ENCODE measurements around the gene RTBDN. TPM values are rescaled to one million over a fixed set of nuclear protein-coding genes. Genes with fewer than 3 reads are reported as not detected.

RTBDN gene
- polyA plus RNA-seq, 1 of the 3 experiments (the other 2 are of a cell fraction): 0.72 TPM

DNA sequence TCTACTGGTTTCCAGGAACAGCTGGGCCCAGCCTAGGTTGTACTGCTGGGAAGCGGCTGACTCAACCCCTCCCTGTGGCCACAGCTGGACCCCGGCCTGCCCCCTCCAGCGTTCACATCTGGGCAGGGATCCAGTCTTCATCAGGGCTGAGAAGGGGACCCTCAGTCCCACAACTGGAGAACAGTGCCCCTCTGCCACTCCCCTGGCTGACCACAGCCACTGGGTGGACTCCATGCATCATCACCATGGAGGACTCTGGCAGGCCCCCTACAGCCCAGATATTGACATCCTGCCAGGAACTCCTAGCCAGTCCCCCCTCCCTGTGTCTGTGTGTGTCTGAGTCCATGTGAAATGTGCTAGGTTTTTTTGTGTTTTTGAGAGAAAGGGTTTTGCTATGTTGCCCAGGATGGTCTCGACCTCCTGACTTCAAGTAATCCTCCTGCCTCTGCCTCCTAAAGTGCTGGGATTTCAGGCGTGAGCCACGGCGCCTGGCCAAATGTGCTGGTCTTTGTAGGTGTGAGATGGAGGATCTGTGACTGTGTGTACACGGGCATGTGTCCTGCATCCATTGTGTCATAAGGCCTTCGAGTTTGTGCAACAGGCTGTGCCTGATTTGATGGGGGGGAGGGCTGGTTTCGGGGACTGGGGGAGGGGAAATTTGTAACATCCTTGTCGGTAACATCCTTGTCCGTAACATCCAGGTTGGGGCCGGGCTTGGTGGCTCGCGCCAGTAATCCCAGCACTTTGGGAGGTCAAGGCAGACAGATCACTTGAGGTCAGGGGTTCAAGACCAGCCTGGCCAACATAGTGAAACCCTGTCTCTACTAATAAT lies 55.0 kb downstream of the RTBDN start:
- H3K36me3 ChIP-seq (replicated peaks in 1 of 2; ENCODE audit: control insufficient read depth in 1 of 2, insufficient read depth in 2 of 2, low read length in 1 of 2): no peaks in the 10 kb centered on the region
- 67% methylated on average over 12 of the region's 15 CpGs for WGBS (ENCODE audit: low lambda C conversion rate)
- peak overlapping the region; percentile 80; the same call in 1 of the 2 replicates for H2AFZ ChIP-seq (ENCODE audit: low read depth)
- H3K9me2 ChIP-seq: no peaks in the 10 kb centered on the region
- H3F3A ChIP-seq (replicated peaks; ENCODE audit: insufficient read depth): peaks cover 40% of the 10 kb centered on the region
- POLR2A ChIA-PET: interaction anchor here (1.2 to 3.5 kb wide), 3 partner anchors 10 to 16 kb away, joined by 4 to 88 read pairs (median 22); partner anchors contain the start of gene JUNB
- DNase-seq: peak; percentile 76
- peak overlapping the region in 1 of 2 experiments; percentile 52; a peak in 1 of 4 replicates for H3K4me3 ChIP-seq (ENCODE audit: low read depth in 2 of 2, low read length in 1 of 2)
- peak overlapping the region; percentile 91; the same call in 1 of the 2 replicates for H3K4me2 ChIP-seq
- no peaks in the 10 kb centered on the region for H3K9me3 ChIP-seq
- H3K27ac ChIP-seq (ENCODE audit: low read depth in 2 of 2, low read length in 1 of 2): peak overlapping the region; percentile 90 to 98
- H3K79me2 ChIP-seq (ENCODE audit: insufficient read depth): no peaks in the 10 kb centered on the region
- H4K20me1 ChIP-seq (ENCODE audit: insufficient read depth): no peaks in the 10 kb centered on the region
- CTCF ChIA-PET: interaction anchor here (1.2 to 12.1 kb wide), 8 partner anchors 9 to 68 kb away, joined by 3 to 447 read pairs (median 22); partner anchors contain the start of genes JUNB, MAST1, PRDX2 and RNASEH2A
- H3K27me3 ChIP-seq (ENCODE audit: insufficient read depth): no peaks in the 10 kb centered on the region
- peak overlapping the region; percentile 51; the same call in 1 of the 2 replicates for H3K9ac ChIP-seq
- TF ChIP-seq MXI1 (IDR thresholded peaks at IDR 0.05; ENCODE audit: low read depth, low read length): no peak
- no peak for TF ChIP-seq GATA2 (CRISPR knock-in tag; IDR thresholded peaks at IDR 0.05)
- no peak for TF ChIP-seq FOXM1 (IDR thresholded peaks at IDR 0.05; ENCODE audit: low read depth)
- TF ChIP-seq, protein P1, sequence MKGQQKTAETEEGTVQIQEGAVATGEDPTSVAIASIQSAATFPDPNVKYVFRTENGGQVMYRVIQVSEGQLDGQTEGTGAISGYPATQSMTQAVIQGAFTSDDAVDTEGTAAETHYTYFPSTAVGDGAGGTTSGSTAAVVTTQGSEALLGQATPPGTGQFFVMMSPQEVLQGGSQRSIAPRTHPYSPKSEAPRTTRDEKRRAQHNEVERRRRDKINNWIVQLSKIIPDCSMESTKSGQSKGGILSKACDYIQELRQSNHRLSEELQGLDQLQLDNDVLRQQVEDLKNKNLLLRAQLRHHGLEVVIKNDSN (IDR thresholded peaks at IDR 0.05; ENCODE audit: borderline replicate concordance, low read depth): no peak
- TF ChIP-seq, protein P2, sequence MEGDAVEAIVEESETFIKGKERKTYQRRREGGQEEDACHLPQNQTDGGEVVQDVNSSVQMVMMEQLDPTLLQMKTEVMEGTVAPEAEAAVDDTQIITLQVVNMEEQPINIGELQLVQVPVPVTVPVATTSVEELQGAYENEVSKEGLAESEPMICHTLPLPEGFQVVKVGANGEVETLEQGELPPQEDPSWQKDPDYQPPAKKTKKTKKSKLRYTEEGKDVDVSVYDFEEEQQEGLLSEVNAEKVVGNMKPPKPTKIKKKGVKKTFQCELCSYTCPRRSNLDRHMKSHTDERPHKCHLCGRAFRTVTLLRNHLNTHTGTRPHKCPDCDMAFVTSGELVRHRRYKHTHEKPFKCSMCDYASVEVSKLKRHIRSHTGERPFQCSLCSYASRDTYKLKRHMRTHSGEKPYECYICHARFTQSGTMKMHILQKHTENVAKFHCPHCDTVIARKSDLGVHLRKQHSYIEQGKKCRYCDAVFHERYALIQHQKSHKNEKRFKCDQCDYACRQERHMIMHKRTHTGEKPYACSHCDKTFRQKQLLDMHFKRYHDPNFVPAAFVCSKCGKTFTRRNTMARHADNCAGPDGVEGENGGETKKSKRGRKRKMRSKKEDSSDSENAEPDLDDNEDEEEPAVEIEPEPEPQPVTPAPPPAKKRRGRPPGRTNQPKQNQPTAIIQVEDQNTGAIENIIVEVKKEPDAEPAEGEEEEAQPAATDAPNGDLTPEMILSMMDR (IDR thresholded peaks at IDR 0.05): peak; percentile 21; the same call in 1 of the 2 replicates
- TF ChIP-seq CHD2 (IDR thresholded peaks at IDR 0.05; ENCODE audit: low read length, partially characterized antibody): peak; percentile 8
- peak; percentile 40 for TF ChIP-seq RAD21 (IDR thresholded peaks at IDR 0.05; ENCODE audit: low read length)
- no peak for TF ChIP-seq RFX5 (IDR thresholded peaks at IDR 0.05; ENCODE audit: low read length)
- peak; percentile 56; the same call in 1 of the 2 replicates for TF ChIP-seq NFIC (IDR thresholded peaks at IDR 0.05; ENCODE audit: borderline replicate concordance)
- peaks cover 29 to 51% of the 10 kb centered on the region in 2 experiments; a peak in 3 of 4 replicates for H3K4me1 ChIP-seq (ENCODE audit: control insufficient read depth in 1 of 2, insufficient read depth in 2 of 2, low read depth in 1 of 2, low read length in 1 of 2)

DNA sequence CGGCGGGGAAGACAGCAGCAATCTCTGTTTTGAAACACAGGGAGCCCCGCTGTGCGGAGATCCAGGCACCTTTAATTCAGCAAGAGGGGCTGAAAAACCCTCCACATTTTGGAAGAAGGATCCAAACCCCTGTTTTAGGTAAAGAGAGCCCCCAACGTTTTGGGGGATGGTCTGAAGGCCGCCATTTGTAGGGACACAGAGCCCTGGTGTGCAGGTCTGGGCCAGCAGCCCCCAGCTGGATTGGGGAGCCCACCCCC lies 55.5 kb downstream of the RTBDN start:
- H3K27ac ChIP-seq (ENCODE audit: low read depth in 2 of 2, low read length in 1 of 2): peak overlapping the region; percentile 90 to 98
- H3K4me2 ChIP-seq: peak overlapping the region; percentile 91
- DNase-seq: no peak
- WGBS (ENCODE audit: low lambda C conversion rate): 44% methylated on average over 6 of the region's 6 CpGs
- H3K4me1 ChIP-seq (ENCODE audit: control insufficient read depth in 1 of 2, insufficient read depth in 2 of 2, low read depth in 1 of 2, low read length in 1 of 2): peaks cover 31 to 45% of the 10 kb centered on the region in 2 experiments; a peak in 3 of 4 replicates
- POLR2A ChIA-PET: interaction anchor here (1.0 to 3.5 kb wide), 5 partner anchors 9 to 22 kb away, joined by 3 to 88 read pairs (median 5); partner anchors contain the start of gene JUNB
- peak overlapping the region; percentile 80 for H2AFZ ChIP-seq (ENCODE audit: low read depth)
- no peaks in the 10 kb centered on the region for H3K36me3 ChIP-seq (replicated peaks in 1 of 2; ENCODE audit: control insufficient read depth in 1 of 2, insufficient read depth in 2 of 2, low read length in 1 of 2)
- H3K9me2 ChIP-seq: no peaks in the 10 kb centered on the region
- CTCF ChIA-PET: interaction anchor here (1.0 to 12.1 kb wide), 15 partner anchors 9 to 313 kb away, joined by 3 to 447 read pairs (median 8); partner anchors contain the start of genes JUNB, MAST1, PRDX2 and RNASEH2A
- H3K9ac ChIP-seq: peak overlapping the region; percentile 51; the same call in 1 of the 2 replicates
- H3K9me3 ChIP-seq: no peaks in the 10 kb centered on the region
- H3K79me2 ChIP-seq (ENCODE audit: insufficient read depth): no peaks in the 10 kb centered on the region
- H4K20me1 ChIP-seq (ENCODE audit: insufficient read depth): no peaks in the 10 kb centered on the region
- no peaks in the 10 kb centered on the region for H3K27me3 ChIP-seq (ENCODE audit: insufficient read depth)
- H3F3A ChIP-seq (replicated peaks; ENCODE audit: insufficient read depth): peaks cover 39% of the 10 kb centered on the region
- H3K4me3 ChIP-seq (ENCODE audit: low read depth in 2 of 2, low read length in 1 of 2): peak overlapping the region in 1 of 2 experiments; percentile 52; a peak in 2 of 4 replicates
- TF ChIP-seq SIN3A (IDR thresholded peaks at IDR 0.05; ENCODE audit: borderline replicate concordance, low read depth, low read length) (no peak), GABPA (IDR thresholded peaks at IDR 0.05; ENCODE audit: low read depth) (no peak), CHD2 (IDR thresholded peaks at IDR 0.05; ENCODE audit: low read length, partially characterized antibody) (no peak), TCF12 (IDR thresholded peaks at IDR 0.05) (no peak), EP300 (IDR thresholded peaks at IDR 0.05; ENCODE audit: borderline replicate concordance in 1 of 2, low read depth in 1 of 2, low read length in 1 of 2) (no peak), TAF1 (IDR thresholded peaks at IDR 0.05; ENCODE audit: borderline replicate concordance, low read depth, low read length) (no peak), TEAD4 (IDR thresholded peaks at IDR 0.05; ENCODE audit: borderline replicate concordance, insufficient read depth) (no peak), POLR2AphosphoS5 (IDR thresholded peaks at IDR 0.05; ENCODE audit: low read depth, low read length) (no peak), FOXJ3 (CRISPR knock-in tag; IDR thresholded peaks at IDR 0.05) (no peak), GATA2 (CRISPR knock-in tag; IDR thresholded peaks at IDR 0.05) (no peak)
- TF ChIP-seq, protein P1 (IDR thresholded peaks at IDR 0.05; ENCODE audit: borderline replicate concordance, low read depth): no peak
- TF ChIP-seq, protein P3, sequence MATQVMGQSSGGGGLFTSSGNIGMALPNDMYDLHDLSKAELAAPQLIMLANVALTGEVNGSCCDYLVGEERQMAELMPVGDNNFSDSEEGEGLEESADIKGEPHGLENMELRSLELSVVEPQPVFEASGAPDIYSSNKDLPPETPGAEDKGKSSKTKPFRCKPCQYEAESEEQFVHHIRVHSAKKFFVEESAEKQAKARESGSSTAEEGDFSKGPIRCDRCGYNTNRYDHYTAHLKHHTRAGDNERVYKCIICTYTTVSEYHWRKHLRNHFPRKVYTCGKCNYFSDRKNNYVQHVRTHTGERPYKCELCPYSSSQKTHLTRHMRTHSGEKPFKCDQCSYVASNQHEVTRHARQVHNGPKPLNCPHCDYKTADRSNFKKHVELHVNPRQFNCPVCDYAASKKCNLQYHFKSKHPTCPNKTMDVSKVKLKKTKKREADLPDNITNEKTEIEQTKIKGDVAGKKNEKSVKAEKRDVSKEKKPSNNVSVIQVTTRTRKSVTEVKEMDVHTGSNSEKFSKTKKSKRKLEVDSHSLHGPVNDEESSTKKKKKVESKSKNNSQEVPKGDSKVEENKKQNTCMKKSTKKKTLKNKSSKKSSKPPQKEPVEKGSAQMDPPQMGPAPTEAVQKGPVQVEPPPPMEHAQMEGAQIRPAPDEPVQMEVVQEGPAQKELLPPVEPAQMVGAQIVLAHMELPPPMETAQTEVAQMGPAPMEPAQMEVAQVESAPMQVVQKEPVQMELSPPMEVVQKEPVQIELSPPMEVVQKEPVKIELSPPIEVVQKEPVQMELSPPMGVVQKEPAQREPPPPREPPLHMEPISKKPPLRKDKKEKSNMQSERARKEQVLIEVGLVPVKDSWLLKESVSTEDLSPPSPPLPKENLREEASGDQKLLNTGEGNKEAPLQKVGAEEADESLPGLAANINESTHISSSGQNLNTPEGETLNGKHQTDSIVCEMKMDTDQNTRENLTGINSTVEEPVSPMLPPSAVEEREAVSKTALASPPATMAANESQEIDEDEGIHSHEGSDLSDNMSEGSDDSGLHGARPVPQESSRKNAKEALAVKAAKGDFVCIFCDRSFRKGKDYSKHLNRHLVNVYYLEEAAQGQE (IDR thresholded peaks at IDR 0.05; ENCODE audit: low read depth, low read length): no peak

Measured in SK-N-SH (cell line).